Measurements from ENCODE around the gene C1QTNF8.
"Not testable (repeated sequence)": the region's sequence is repeated elsewhere in the genome, so short reads cannot be mapped to it uniquely, and the experiment has no call there.

Gene C1QTNF8

GRCh38 chr16:1088295-1089170 is 7.5 kb downstream of the C1QTNF8 start:
- no peak for TF ChIP-seq ZNF274 (IDR thresholded peaks at IDR 0.05; ENCODE audit: low read depth, low read length)
- no peak overlapping the region for H3K4me3 ChIP-seq (ENCODE audit: low read length)

- not testable (repeated sequence) for H3K4me3 ChIP-seq (ENCODE audit: low read length)
Observed at GRCh38 chr16:1086443-1086842, 9.6 kb downstream of the C1QTNF8 start.

- H3K4me3 ChIP-seq (ENCODE audit: low read length) = no peak overlapping the region
- TF ChIP-seq ZNF274 (IDR thresholded peaks at IDR 0.05; ENCODE audit: low read depth, low read length) = no peak
Observed at GRCh38 chr16:1084971-1085370, 11.1 kb downstream of the C1QTNF8 start.

- no peak overlapping the region for H3K4me3 ChIP-seq (ENCODE audit: low read length)
- TF ChIP-seq ZNF274 (IDR thresholded peaks at IDR 0.05; ENCODE audit: low read depth, low read length) = no peak
Observed at GRCh38 chr16:1082952-1083675, 12.9 kb downstream of the C1QTNF8 start.

- H3K4me3 ChIP-seq (ENCODE audit: low read length) = no peak overlapping the region
- no peak for TF ChIP-seq ZNF274 (IDR thresholded peaks at IDR 0.05; ENCODE audit: low read depth, low read length)
Observed at GRCh38 chr16:1082266-1082951, 13.6 kb downstream of the C1QTNF8 start.

GRCh38 chr16:1081734-1082265 is 14.2 kb downstream of the C1QTNF8 start:
- H3K4me3 ChIP-seq (ENCODE audit: low read length) = no peak overlapping the region
- no peak for TF ChIP-seq ZNF274 (IDR thresholded peaks at IDR 0.05; ENCODE audit: low read depth, low read length)

- H3K4me3 ChIP-seq (ENCODE audit: low read length) = no peak overlapping the region
Observed at GRCh38 chr16:1080801-1081733, 15.0 kb downstream of the C1QTNF8 start.

GRCh38 chr16:1079786-1080525 is 16.1 kb downstream of the C1QTNF8 start:
- no peak overlapping the region for H3K4me3 ChIP-seq (ENCODE audit: low read length)
- no peak for TF ChIP-seq ZNF274 (IDR thresholded peaks at IDR 0.05; ENCODE audit: low read depth, low read length)

More at GRCh38 chr16:1080801-1081733, 15.0 kb downstream of the C1QTNF8 start:
- TF ChIP-seq ZNF274 (IDR thresholded peaks at IDR 0.05; ENCODE audit: low read depth, low read length) = no peak

GRCh38 chr16:1079341-1079740 is 16.7 kb downstream of the C1QTNF8 start:
- TF ChIP-seq ZNF274 (IDR thresholded peaks at IDR 0.05; ENCODE audit: low read depth, low read length) = no peak
- no peak overlapping the region for H3K4me3 ChIP-seq (ENCODE audit: low read length)

- H3K4me3 ChIP-seq (ENCODE audit: low read length) = no peak overlapping the region
- no peak for TF ChIP-seq ZNF274 (IDR thresholded peaks at IDR 0.05; ENCODE audit: low read depth, low read length)
Observed at GRCh38 chr16:1078579-1079021, 17.4 kb downstream of the C1QTNF8 start.

GRCh38 chr16:1077877-1078578 is 18.0 kb downstream of the C1QTNF8 start:
- TF ChIP-seq ZNF274 (IDR thresholded peaks at IDR 0.05; ENCODE audit: low read depth, low read length) = no peak
- H3K4me3 ChIP-seq (ENCODE audit: low read length) = no peak overlapping the region

All from GM08714 (cell line).